Measurements from ENCODE around the gene GAMT.

GRCh38 chr19:1426736-1427135, 25.4 kb upstream of the GAMT start:
- no peak for TF ChIP-seq CTCF (IDR thresholded peaks at IDR 0.05)
- TF ChIP-seq HMGXB4 (CRISPR knock-in tag; IDR thresholded peaks at IDR 0.05): no peak
